ENCODE results near the gene SPDYE6. TPM values are rescaled to one million over a fixed set of nuclear protein-coding genes. Genes with fewer than 3 reads are reported as not detected.
"Not testable (repeated sequence)": the region's sequence is repeated elsewhere in the genome, so short reads cannot be mapped to it uniquely, and the experiment has no call there.

Gene SPDYE6
- total and polyA plus RNA-seq, 10 of the 15 experiments (the other 5 are each of a cell fraction or from before 2014, with no cell fraction given): 0.05 to 2.3 (median 1.00) TPM; not detected in 6

DNA sequence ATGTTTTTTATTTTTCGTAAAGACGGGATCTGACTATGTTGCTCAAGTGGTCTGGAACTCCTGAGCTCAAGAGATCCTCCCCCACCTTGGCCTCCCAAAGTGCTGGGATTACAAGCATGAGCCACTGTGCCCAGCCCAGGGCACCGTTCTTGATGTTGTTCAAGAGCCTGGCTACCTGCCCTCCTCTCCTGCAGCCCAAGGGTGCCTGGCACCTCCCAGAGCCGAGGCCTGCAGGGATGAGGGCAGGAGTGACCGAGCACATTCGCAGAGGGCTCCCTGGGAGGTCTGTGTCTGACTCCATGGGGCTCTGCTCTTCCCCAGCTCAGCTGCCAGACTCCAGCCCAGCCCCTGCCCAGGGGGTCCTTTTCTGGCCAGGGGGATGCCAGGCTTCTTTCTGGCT, 54.2 kb downstream of the SPDYE6 start (continued):
- TF ChIP-seq RFX5 (IDR thresholded peaks at IDR 0.05; ENCODE audit: low read depth, low read length) (no peak), ATF7 (IDR thresholded peaks at IDR 0.05; ENCODE audit: low read depth) (no peak), NFYB (IDR thresholded peaks at IDR 0.05; ENCODE audit: insufficient read depth, low read depth, low read length) (no peak), SREBF1 (IDR thresholded peaks at IDR 0.05; ENCODE audit: low read length) (no peak), RCOR1 (conservative IDR thresholded peaks at IDR 0.05; ENCODE audit: low read depth, low read length) (no peak)
- TF ChIP-seq, protein P1, sequence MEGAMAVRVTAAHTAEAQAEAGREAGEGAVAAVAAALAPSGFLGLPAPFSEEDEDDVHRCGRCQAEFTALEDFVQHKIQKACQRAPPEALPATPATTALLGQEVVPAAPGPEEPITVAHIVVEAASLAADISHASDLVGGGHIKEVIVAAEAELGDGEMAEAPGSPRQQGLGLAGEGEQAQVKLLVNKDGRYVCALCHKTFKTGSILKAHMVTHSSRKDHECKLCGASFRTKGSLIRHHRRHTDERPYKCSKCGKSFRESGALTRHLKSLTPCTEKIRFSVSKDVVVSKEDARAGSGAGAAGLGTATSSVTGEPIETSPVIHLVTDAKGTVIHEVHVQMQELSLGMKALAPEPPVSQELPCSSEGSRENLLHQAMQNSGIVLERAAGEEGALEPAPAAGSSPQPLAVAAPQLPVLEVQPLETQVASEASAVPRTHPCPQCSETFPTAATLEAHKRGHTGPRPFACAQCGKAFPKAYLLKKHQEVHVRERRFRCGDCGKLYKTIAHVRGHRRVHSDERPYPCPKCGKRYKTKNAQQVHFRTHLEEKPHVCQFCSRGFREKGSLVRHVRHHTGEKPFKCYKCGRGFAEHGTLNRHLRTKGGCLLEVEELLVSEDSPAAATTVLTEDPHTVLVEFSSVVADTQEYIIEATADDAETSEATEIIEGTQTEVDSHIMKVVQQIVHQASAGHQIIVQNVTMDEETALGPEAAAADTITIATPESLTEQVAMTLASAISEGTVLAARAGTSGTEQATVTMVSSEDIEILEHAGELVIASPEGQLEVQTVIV (IDR thresholded peaks at IDR 0.05; ENCODE audit: borderline replicate concordance, partially characterized antibody): no peak

DNA sequence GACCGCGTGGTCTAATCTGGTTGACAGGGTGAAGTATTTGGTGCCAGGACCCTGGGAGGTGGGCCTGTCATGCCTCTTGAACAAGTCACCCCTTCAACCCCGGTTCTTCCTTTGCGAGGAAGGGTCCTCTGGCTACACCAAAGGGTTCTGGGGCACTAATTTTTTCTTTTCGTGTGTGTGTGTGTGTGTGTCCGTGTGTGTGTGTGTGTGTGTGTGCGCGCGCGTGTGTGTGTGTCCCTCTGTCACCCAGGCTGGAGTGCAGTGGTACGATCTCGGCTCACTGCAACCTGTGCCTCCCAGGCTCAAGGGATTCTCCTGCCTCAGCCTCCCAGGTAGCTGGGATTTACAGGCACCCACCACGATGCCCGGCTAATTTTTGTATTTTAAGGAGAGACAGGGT, 54.9 kb downstream of the SPDYE6 start:
- ChIA-PET POLR2A (interaction anchor here (0.6 to 1.6 kb wide), 3 partner anchors 9 to 280 kb away, joined by 3 to 7 read pairs (median 6); no protein-coding TSS in a partner anchor), CTCF (interaction anchor here (1.3 kb wide), 1 partner anchor 13 kb away, joined by 4 read pairs; no protein-coding TSS in a partner anchor), SMC1A (ENCODE audit: uncharacterized antibody, unreplicated experiment) (interaction anchor here (7.0 kb wide), 1 partner anchor 12 kb away, joined by 91 read pairs; the partner anchor contains the start of gene SH2B2)
- ATAC-seq; H4K20me1 ChIP-seq (ENCODE audit: control insufficient read depth, insufficient read depth); BruUV-seq (replicated peaks); RAD21 ChIA-PET (ENCODE audit: unreplicated experiment); DNase-seq (ENCODE audit: low read depth, low spot score); H3K27me3 ChIP-seq (replicated peaks in 1 of 2; ENCODE audit: control insufficient read depth in 2 of 2, insufficient read depth in 2 of 2, low read length in 1 of 2); H3K9me3 ChIP-seq (replicated peaks; ENCODE audit: control insufficient read depth, insufficient read depth, low read length); in situ Hi-C loops (cut with MboI); H3K4me3 ChIP-seq; FAIRE-seq; H3K9ac ChIP-seq (ENCODE audit: control insufficient read depth, insufficient read depth, low read length); H3K4me2 ChIP-seq (ENCODE audit: control insufficient read depth, insufficient read depth); intact Hi-C loops (cut with micrococcal nuclease; ENCODE audit: unreplicated experiment); H3K27ac ChIP-seq (ENCODE audit: control insufficient read depth, insufficient read depth); H2AFZ ChIP-seq (ENCODE audit: control insufficient read depth, low read depth, low read length): not testable (repeated sequence)
- 100% methylated on average over 13 of the region's 14 CpGs for WGBS (ENCODE audit: insufficient coverage, insufficient replicate concordance, low lambda C conversion rate, missing lambda C conversion rate)
- Histone ChIP-seq H3K79me2 (ENCODE audit: control insufficient read depth, insufficient read depth, low read length) (peaks cover 24% of the 10 kb centered on the region), H3K4me1 (ENCODE audit: control insufficient read depth, insufficient read depth, low read length) (peaks cover 45% of the 10 kb centered on the region), H3K36me3 (ENCODE audit: control insufficient read depth in 2 of 2, insufficient read depth in 2 of 2, low read length in 1 of 2) (peaks cover 3 to 10% of the 10 kb centered on the region in 2 experiments)

Measured in GM12878 (cell line).